Measurements from ENCODE around the gene FOXP4. TPM values are rescaled to one million over a fixed set of nuclear protein-coding genes. Genes with fewer than 3 reads are reported as not detected.

FOXP4 gene
- total and polyA plus RNA-seq, 2 donors (not counting 1 experiment from before 2014, with no cell fraction given) = 0.81 to 1.8 TPM

DNA sequence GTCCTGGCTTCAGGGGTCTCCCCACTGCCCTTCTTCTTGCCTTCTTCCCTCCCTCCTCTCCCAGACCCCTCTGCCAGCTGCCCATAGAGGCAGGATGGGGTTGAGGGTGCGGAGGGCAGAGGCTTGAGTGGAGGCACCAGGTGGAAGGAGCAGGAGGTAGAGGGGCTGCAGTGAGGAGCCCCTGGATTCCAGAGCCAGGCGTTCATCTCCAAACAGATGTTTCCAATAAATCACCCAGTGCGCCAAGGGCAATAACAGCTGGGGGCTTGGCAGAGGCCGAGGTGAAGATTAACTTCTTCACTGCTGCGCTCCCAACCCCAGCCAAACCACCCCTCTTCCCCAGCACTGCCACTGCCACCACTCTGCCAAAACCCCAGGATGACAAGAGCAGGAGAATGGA, 102.7 kb downstream of the FOXP4 start:
- H3K27me3 ChIP-seq (ENCODE audit: control insufficient read depth, insufficient read depth, low read length) = peaks cover 7% of the 10 kb centered on the region
- no peak overlapping the region for H2AFZ ChIP-seq (ENCODE audit: low read length)
- no peak for DNase-seq (ENCODE audit: low read depth in 2 of 2)
- no peaks in the 10 kb centered on the region for H3K4me1 ChIP-seq (ENCODE audit: control insufficient read depth, extremely low read depth, insufficient read depth, low read length)
- H4K20me1 ChIP-seq (ENCODE audit: control insufficient read depth, extremely low read depth, insufficient read depth, low read length) = no peaks in the 10 kb centered on the region
- no peak overlapping the region for H3K9ac ChIP-seq (ENCODE audit: insufficient read depth, low read length)
- no peak overlapping the region for H3K27ac ChIP-seq (ENCODE audit: insufficient read depth, low read length)
- H3K4me2 ChIP-seq (ENCODE audit: extremely low read depth, insufficient read depth, low read length) = no peak overlapping the region
- no peak overlapping the region for H3K4me3 ChIP-seq (replicated peaks in 1 of 4; ENCODE audit: control extremely low read depth in 1 of 4, insufficient read depth in 1 of 4, low read depth in 3 of 4, low read length in 4 of 4)
- H3K36me3 ChIP-seq (ENCODE audit: control insufficient read depth, insufficient read depth, low read length) = no peaks in the 10 kb centered on the region
- no peaks in the 10 kb centered on the region for H3K79me2 ChIP-seq (ENCODE audit: control insufficient read depth, insufficient read depth, low read length)
- TF ChIP-seq, protein P1, sequence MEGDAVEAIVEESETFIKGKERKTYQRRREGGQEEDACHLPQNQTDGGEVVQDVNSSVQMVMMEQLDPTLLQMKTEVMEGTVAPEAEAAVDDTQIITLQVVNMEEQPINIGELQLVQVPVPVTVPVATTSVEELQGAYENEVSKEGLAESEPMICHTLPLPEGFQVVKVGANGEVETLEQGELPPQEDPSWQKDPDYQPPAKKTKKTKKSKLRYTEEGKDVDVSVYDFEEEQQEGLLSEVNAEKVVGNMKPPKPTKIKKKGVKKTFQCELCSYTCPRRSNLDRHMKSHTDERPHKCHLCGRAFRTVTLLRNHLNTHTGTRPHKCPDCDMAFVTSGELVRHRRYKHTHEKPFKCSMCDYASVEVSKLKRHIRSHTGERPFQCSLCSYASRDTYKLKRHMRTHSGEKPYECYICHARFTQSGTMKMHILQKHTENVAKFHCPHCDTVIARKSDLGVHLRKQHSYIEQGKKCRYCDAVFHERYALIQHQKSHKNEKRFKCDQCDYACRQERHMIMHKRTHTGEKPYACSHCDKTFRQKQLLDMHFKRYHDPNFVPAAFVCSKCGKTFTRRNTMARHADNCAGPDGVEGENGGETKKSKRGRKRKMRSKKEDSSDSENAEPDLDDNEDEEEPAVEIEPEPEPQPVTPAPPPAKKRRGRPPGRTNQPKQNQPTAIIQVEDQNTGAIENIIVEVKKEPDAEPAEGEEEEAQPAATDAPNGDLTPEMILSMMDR (conservative IDR thresholded peaks at IDR 0.05 in 1 of 2, IDR thresholded peaks at IDR 0.05 in 1 of 2; ENCODE audit: low read depth in 1 of 2, low read length in 2 of 2) = no peak
- TF ChIP-seq EZH2 (IDR thresholded peaks at IDR 0.05; ENCODE audit: low read length, missing control alignments) = no peak
- H3K9me3 ChIP-seq (ENCODE audit: control insufficient read depth, insufficient read depth, low read depth, low read length) = no peaks in the 10 kb centered on the region

DNA sequence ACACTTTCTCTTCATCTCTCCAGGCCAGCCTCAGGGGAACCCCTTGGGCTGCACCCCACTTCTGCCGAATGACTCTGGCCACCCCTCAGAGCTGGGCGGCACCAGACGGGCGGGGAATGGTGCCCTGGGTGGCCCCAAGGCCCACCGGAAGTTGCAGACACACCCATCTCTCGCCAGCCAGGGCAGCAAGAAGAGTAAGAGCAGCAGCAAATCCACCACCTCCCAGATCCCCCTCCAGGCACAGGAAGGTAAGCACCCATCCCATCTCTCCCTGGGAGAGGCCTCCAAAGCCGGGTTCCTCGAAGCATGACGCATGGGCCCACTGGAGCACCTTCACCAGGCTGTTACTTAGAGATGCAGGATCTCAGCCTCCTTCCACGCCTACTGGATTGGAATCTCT, 103.4 kb downstream of the FOXP4 start:
- Histone ChIP-seq H3K27ac (ENCODE audit: insufficient read depth, low read length) (no peak overlapping the region), H3K4me3 (replicated peaks in 1 of 4; ENCODE audit: control extremely low read depth in 1 of 4, insufficient read depth in 1 of 4, low read depth in 3 of 4, low read length in 4 of 4) (no peak overlapping the region), H3K36me3 (ENCODE audit: control insufficient read depth, insufficient read depth, low read length) (no peaks in the 10 kb centered on the region), H3K27me3 (ENCODE audit: control insufficient read depth, insufficient read depth, low read length) (peaks cover 7% of the 10 kb centered on the region), H3K4me2 (ENCODE audit: extremely low read depth, insufficient read depth, low read length) (no peak overlapping the region), H4K20me1 (ENCODE audit: control insufficient read depth, extremely low read depth, insufficient read depth, low read length) (no peaks in the 10 kb centered on the region), H2AFZ (ENCODE audit: low read length) (no peak overlapping the region), H3K4me1 (ENCODE audit: control insufficient read depth, extremely low read depth, insufficient read depth, low read length) (no peaks in the 10 kb centered on the region), H3K9ac (ENCODE audit: insufficient read depth, low read length) (no peak overlapping the region), H3K79me2 (ENCODE audit: control insufficient read depth, insufficient read depth, low read length) (no peaks in the 10 kb centered on the region), H3K9me3 (ENCODE audit: control insufficient read depth, insufficient read depth, low read depth, low read length) (no peaks in the 10 kb centered on the region)
- no peak for DNase-seq (ENCODE audit: low read depth in 2 of 2)
- TF ChIP-seq EZH2 (IDR thresholded peaks at IDR 0.05; ENCODE audit: low read length, missing control alignments) = no peak
- TF ChIP-seq, protein P1 (conservative IDR thresholded peaks at IDR 0.05 in 1 of 2, IDR thresholded peaks at IDR 0.05 in 1 of 2; ENCODE audit: low read depth in 1 of 2, low read length in 2 of 2) = no peak

- DNase-seq (ENCODE audit: low read depth in 2 of 2) = no peak
- Histone ChIP-seq H3K4me2 (ENCODE audit: extremely low read depth, insufficient read depth, low read length) (no peak overlapping the region), H3K9ac (ENCODE audit: insufficient read depth, low read length) (no peak overlapping the region), H3K79me2 (ENCODE audit: control insufficient read depth, insufficient read depth, low read length) (no peaks in the 10 kb centered on the region), H3K4me3 (replicated peaks in 1 of 4; ENCODE audit: control extremely low read depth in 1 of 4, insufficient read depth in 1 of 4, low read depth in 3 of 4, low read length in 4 of 4) (no peak overlapping the region), H3K4me1 (ENCODE audit: control insufficient read depth, extremely low read depth, insufficient read depth, low read length) (no peaks in the 10 kb centered on the region), H2AFZ (ENCODE audit: low read length) (no peak overlapping the region), H3K36me3 (ENCODE audit: control insufficient read depth, insufficient read depth, low read length) (no peaks in the 10 kb centered on the region), H3K27me3 (ENCODE audit: control insufficient read depth, insufficient read depth, low read length) (peaks cover 7% of the 10 kb centered on the region), H3K27ac (ENCODE audit: insufficient read depth, low read length) (no peak overlapping the region), H3K9me3 (ENCODE audit: control insufficient read depth, insufficient read depth, low read depth, low read length) (no peaks in the 10 kb centered on the region), H4K20me1 (ENCODE audit: control insufficient read depth, extremely low read depth, insufficient read depth, low read length) (no peaks in the 10 kb centered on the region)
- TF ChIP-seq EZH2 (IDR thresholded peaks at IDR 0.05; ENCODE audit: low read length, missing control alignments) = no peak
- TF ChIP-seq, protein P1 (conservative IDR thresholded peaks at IDR 0.05 in 1 of 2, IDR thresholded peaks at IDR 0.05 in 1 of 2; ENCODE audit: low read depth in 1 of 2, low read length in 2 of 2) = no peak
Measured at GRCh38 chr6:41650120-41650519, 103.9 kb downstream of the FOXP4 start.

Measured in fibroblast of lung (primary cell).